OCI-LY3 (cell line): ENCODE data around the gene ADH1A.

Experiments used
- H2AFZ ChIP-seq: fragments of 200-600, 300-600 bp; shearing (Covaris generic); 2 replicates; pipeline ENCODE4 v1.6.0; 2014; ENCODE audit warnings: antibody characterized with exemption, low read depth, low read length
- H3K27ac ChIP-seq: fragments of 200-600, 300-600 bp; sonication (generic); 2 replicates; pipeline ENCODE4 v1.5.1; 2014; ENCODE audit warnings: mild to moderate bottlenecking, low read length, moderate library complexity, mixed read lengths
- H3K27me3 ChIP-seq: fragments of 200-600, 300-600 bp; sonication (generic); 2 replicates; pipeline ENCODE4 v1.6.1; 2014; ENCODE audit warnings: low read depth, low read length, mixed read lengths
- H3K36me3 ChIP-seq: fragments of 200-600, 300-600 bp; sonication (generic); replicated peaks from 2 replicates; pipeline ENCODE3; 2014; ENCODE audit warnings: low read depth, low read length, mixed read lengths
- H3K4me1 ChIP-seq: fragments of 300-600, 200-600 bp; sonication (generic); 2 replicates; pipeline ENCODE4 v1.6.1; 2014; ENCODE audit warnings: low read length, mixed read lengths
- H3K4me2 ChIP-seq: fragments of 200-600, 300-600 bp; sonication (generic); 2 replicates; pipeline ENCODE4 v1.6.1; 2014; ENCODE audit warnings: low read length, mixed read lengths
- H3K4me3 ChIP-seq: fragments of 300-600, 200-600 bp; sonication (generic); 2 replicates; pipeline ENCODE4 v1.5.1; 2014; ENCODE audit warnings: antibody characterized with exemption, mild to moderate bottlenecking, low read length, moderate library complexity
- H3K79me2 ChIP-seq: fragments of 300-600, 200-600 bp; shearing (Covaris generic); 2 replicates; pipeline ENCODE4 v1.6.1; 2014; ENCODE audit warnings: mild to moderate bottlenecking, low read length, mixed read lengths
- H3K9ac ChIP-seq: fragments of 300-600, 200-600 bp; shearing (Covaris generic); 2 replicates; pipeline ENCODE4 v1.6.0; 2014; ENCODE audit warnings: mild to moderate bottlenecking, low read length, moderate library complexity
- H3K9me3 ChIP-seq: fragments of 200-600, 300-600 bp; shearing (Covaris generic); 2 replicates; pipeline ENCODE4 v1.6.1; 2014; ENCODE audit warnings: low read length, mixed read lengths; ENCODE audit not compliant: insufficient read depth
- H4K20me1 ChIP-seq: fragments of 200-600, 300-600 bp; sonication (generic); 2 replicates; pipeline ENCODE4 v1.6.1; 2016; ENCODE audit warnings: low read length, mixed read lengths; ENCODE audit not compliant: insufficient read depth
- EZH2phosphoT487 ChIP-seq: fragments of 200-600 bp; shearing (Covaris generic); IDR thresholded peaks from 2 replicates; pipeline ENCODE4 v1.6.1; 2018; ENCODE audit warnings: antibody characterized with exemption, mixed run types, low read depth
- TF ChIP-seq, protein P1 (sequence below): fragments of 200-600, 300-600 bp; sonication (generic); IDR thresholded peaks from 2 replicates; pipeline ENCODE4 v1.5.1; 2014; ENCODE audit warnings: antibody characterized with exemption, low read length, low read depth

ADH1A gene

DNA sequence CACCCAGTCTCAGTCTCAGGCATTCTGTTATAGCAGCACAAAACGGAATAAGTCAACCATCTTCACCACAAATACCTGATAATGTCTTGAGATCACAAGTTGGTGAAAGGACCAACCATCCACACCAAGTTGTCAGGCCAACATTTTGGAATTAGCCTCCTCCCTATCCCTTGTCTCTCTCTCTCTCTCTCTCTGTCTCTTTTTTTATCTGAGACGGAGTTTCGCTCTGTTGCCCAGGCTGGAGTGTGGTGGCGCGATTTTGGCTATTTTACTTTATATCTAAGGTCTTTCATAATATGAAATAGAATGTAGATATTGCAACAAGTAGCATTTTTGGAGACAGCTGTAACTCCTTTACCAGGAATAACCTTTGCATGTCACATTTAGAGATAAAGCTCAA, 15.7 kb downstream of the ADH1A start:
- Histone ChIP-seq H3K36me3 (no peaks in the 10 kb centered on the region), H3K9ac (no peak overlapping the region), H3K9me3 (no peaks in the 10 kb centered on the region), H2AFZ (no peak overlapping the region), H3K79me2 (no peaks in the 10 kb centered on the region), H3K4me2 (no peak overlapping the region), H3K4me1 (no peaks in the 10 kb centered on the region), H3K27ac (no peak overlapping the region), H3K27me3 (no peaks in the 10 kb centered on the region), H4K20me1 (no peaks in the 10 kb centered on the region), H3K4me3 (no peak overlapping the region)
- TF ChIP-seq EZH2phosphoT487 = no peak
- TF ChIP-seq, protein P1, sequence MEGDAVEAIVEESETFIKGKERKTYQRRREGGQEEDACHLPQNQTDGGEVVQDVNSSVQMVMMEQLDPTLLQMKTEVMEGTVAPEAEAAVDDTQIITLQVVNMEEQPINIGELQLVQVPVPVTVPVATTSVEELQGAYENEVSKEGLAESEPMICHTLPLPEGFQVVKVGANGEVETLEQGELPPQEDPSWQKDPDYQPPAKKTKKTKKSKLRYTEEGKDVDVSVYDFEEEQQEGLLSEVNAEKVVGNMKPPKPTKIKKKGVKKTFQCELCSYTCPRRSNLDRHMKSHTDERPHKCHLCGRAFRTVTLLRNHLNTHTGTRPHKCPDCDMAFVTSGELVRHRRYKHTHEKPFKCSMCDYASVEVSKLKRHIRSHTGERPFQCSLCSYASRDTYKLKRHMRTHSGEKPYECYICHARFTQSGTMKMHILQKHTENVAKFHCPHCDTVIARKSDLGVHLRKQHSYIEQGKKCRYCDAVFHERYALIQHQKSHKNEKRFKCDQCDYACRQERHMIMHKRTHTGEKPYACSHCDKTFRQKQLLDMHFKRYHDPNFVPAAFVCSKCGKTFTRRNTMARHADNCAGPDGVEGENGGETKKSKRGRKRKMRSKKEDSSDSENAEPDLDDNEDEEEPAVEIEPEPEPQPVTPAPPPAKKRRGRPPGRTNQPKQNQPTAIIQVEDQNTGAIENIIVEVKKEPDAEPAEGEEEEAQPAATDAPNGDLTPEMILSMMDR = no peak

DNA sequence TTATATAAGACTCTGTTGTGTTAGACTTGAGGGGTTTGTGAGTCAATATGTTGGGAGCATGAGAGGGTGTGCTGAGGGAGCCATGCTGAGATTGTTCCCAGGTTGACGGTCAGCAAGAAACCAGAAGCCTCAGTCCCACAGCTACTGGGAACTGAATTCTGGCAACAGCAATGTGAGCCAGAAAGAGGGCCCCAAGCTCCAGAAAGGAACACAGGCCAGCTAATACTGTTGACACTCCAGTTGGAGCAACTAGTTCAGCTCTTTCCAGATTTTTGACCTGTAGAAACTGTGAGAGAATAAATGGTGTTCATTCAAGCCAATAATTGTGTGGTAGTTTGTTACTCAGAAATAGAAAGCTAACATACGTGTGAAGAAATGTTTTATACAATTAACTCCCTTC, 17.1 kb downstream of the ADH1A start:
- no peak overlapping the region for H3K9ac ChIP-seq
- H3K27ac ChIP-seq = no peak overlapping the region
- H3K4me2 ChIP-seq = no peak overlapping the region
- no peaks in the 10 kb centered on the region for H3K4me1 ChIP-seq
- no peaks in the 10 kb centered on the region for H3K9me3 ChIP-seq
- H3K27me3 ChIP-seq = no peaks in the 10 kb centered on the region
- H3K79me2 ChIP-seq = no peaks in the 10 kb centered on the region
- no peak overlapping the region for H2AFZ ChIP-seq
- H4K20me1 ChIP-seq = no peaks in the 10 kb centered on the region
- no peaks in the 10 kb centered on the region for H3K36me3 ChIP-seq
- TF ChIP-seq, protein P1 = no peak
- no peak for TF ChIP-seq EZH2phosphoT487
- no peak overlapping the region for H3K4me3 ChIP-seq

DNA sequence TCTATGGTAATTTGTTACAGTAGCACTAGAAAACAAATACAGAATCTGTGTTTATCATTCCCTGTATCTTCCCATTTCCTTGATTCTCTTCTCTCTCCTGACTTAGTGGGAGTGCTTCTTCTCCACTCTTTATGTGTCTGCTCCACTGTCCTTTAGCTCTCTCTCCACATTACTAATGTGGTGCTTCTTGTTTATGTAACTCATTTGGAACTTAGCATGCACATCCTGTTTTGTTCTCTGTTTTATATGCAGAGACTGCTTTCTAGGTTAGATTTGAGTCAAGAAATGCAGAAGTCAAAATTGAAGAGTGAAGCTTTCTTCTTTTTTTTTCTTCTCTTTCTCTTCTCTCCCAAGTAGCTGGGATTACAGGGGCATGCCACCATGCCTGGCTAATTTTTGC, 25.9 kb downstream of the ADH1A start:
- no peak overlapping the region for H3K4me3 ChIP-seq
- H3K4me2 ChIP-seq = peak overlapping the region; percentile 32
- H3K79me2 ChIP-seq = no peaks in the 10 kb centered on the region
- H3K27me3 ChIP-seq = no peaks in the 10 kb centered on the region
- no peaks in the 10 kb centered on the region for H3K36me3 ChIP-seq
- H3K4me1 ChIP-seq = peaks cover 11% of the 10 kb centered on the region
- TF ChIP-seq, protein P1 = no peak
- TF ChIP-seq EZH2phosphoT487 = no peak
- no peak overlapping the region for H3K27ac ChIP-seq
- no peaks in the 10 kb centered on the region for H4K20me1 ChIP-seq
- no peak overlapping the region for H3K9ac ChIP-seq
- no peak overlapping the region for H2AFZ ChIP-seq
- no peaks in the 10 kb centered on the region for H3K9me3 ChIP-seq

DNA sequence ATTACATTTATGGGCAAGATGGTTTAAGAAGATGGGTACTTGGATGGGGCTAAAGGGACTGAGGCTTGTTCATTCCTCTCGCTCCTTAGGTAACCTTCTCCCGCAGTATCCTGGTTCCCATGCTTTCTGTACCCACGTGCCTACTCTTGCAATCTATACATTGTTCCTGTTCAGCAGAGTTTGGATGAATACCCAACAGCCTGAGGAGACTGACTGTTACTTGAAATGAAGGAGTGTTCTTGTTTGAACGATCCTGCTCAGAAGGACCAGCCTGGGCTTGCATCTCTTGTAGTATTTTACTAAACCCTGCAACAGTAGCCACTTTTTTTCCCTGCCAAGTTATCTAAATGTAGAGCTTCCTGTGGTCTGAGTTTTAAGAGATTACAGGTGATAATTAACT, 38.0 kb downstream of the ADH1A start:
- Histone ChIP-seq H3K4me2 (no peak overlapping the region), H3K9ac (no peak overlapping the region), H3K79me2 (no peaks in the 10 kb centered on the region), H4K20me1 (no peaks in the 10 kb centered on the region), H3K27me3 (no peaks in the 10 kb centered on the region), H3K4me3 (no peak overlapping the region), H3K27ac (no peak overlapping the region), H3K4me1 (no peaks in the 10 kb centered on the region), H3K36me3 (no peaks in the 10 kb centered on the region), H3K9me3 (no peaks in the 10 kb centered on the region), H2AFZ (no peak overlapping the region)
- TF ChIP-seq, protein P1 = no peak
- no peak for TF ChIP-seq EZH2phosphoT487
